ENCODE measurements around the gene IL15. TPM values are rescaled to one million over a fixed set of nuclear protein-coding genes. Genes with fewer than 3 reads are reported as not detected.
"Not testable (repeated sequence)": the region's sequence is repeated elsewhere in the genome, so short reads cannot be mapped to it uniquely, and the experiment has no call there.

The IL15 gene, protein sequence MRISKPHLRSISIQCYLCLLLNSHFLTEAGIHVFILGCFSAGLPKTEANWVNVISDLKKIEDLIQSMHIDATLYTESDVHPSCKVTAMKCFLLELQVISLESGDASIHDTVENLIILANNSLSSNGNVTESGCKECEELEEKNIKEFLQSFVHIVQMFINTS
- 0.22 TPM for polyA plus RNA-seq (2013, experiment 1 of 2)
- 0.20 TPM for polyA plus RNA-seq (2013, experiment 2 of 2)

DNA sequence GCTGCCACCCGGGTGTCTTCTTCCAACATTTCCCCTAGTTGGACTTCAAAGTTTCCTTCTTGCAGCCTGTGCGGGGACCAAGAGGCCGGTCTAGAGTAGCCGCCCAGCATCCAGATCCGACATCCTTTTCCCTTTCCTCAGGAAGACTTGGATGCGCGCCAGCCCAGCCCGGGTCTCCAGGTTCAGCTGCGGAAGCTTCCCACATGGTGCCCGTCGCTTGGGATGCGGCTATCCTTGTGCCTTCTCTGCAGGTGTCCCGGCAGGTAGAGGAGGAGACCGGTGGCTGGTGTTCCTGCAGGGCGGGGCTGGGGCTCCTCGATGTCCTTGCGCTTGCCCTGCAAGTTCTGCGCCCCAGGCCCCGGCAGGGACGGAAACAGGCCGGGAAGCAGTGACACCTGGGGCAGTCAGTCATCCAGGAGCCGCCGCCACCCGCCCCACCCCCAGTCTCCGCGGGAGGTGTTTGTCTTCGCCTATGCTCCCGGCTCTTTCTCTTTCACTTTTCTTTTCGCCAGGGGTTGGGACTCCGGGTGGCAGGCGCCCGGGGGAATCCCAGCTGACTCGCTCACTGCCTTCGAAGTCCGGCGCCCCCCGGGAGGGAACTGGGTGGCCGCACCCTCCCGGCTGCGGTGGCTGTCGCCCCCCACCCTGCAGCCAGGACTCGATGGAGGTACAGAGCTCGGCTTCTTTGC is at the start of gene IL15:
Gene IL15 (plus strand): TSS at position 502 of the 689 bp plus-strand sequence. CDS start 82,882 bp downstream, outside the sequence.
- Histone ChIP-seq H3K36me3 (ENCODE audit: control insufficient read depth, insufficient read depth, low read length) (no peaks in the 10 kb centered on the region), H3K4me1 (ENCODE audit: control insufficient read depth, insufficient read depth, low read length, poor library complexity, severe bottlenecking) (no peaks in the 10 kb centered on the region), H3K4me3 (ENCODE audit: extremely low read depth, insufficient read depth, low read length, poor library complexity, severe bottlenecking) (peak within 1 kb of the TSS; percentile 53)

DNA sequence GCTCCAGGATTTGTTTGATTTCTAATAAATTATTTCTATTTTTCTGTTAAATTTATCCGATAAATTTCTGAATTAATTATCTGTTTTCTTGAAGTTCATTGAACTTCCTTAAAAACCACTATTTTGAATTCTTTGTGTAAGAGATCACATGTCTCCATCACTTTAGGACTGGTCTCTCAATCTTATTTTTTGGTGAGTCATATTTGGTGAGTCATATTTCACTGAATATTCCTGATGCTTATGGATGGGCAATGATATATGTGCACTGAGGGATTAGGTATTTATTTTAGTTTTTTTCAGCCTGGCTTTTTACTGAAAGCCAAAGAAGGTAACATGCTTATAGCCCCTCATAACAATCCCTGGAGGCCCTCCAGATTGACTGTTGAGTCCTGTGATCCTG is 48.5 kb upstream of the IL15 start:
- H3K27ac ChIP-seq (ENCODE audit: low read depth, low read length, severe bottlenecking) = no peak overlapping the region
- no peak overlapping the region for H3K4me3 ChIP-seq (ENCODE audit: extremely low read depth, insufficient read depth, low read length, poor library complexity, severe bottlenecking)
- no CpG with 5 or more reads among the region's 1 CpG for WGBS, 2 experiments (ENCODE audit: insufficient coverage in 2 of 2)
- no peaks in the 10 kb centered on the region for H3K36me3 ChIP-seq (ENCODE audit: control insufficient read depth, insufficient read depth, low read length)
- H3K4me1 ChIP-seq (ENCODE audit: control insufficient read depth, insufficient read depth, low read length, poor library complexity, severe bottlenecking) = no peaks in the 10 kb centered on the region
- no peaks in the 10 kb centered on the region for H3K9me3 ChIP-seq (ENCODE audit: control insufficient read depth, low read length)

More for the DNA sequence above, at the start of gene IL15:
- no peak within 1 kb of the TSS for H3K27ac ChIP-seq (ENCODE audit: low read depth, low read length, severe bottlenecking)
- no peaks in the 10 kb centered on the region for H3K9me3 ChIP-seq (ENCODE audit: control insufficient read depth, low read length)
- WGBS, 2 experiments (ENCODE audit: insufficient coverage in 2 of 2) = 1 to 7% methylated on average over 28 to 33 of the region's 43 CpGs

DNA sequence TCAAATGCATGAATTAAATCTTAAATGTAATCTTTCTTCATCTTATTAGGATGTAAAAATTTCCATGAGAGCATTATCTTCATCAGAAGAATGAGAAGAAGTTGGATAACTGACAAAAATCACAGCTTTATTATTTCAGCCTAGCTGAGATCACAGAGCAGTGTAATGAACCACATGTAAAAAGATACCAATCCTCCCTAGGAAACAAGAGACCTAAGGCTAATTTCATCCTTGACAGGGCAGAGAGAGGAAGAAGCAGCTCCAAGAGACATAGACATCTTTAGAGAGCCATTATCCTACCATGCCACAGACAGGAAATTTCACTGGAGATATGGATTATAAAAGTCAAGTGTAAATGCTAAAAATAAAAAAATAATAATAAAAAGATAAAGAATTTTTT is 40.9 kb upstream of the IL15 start:
- Histone ChIP-seq H3K36me3 (ENCODE audit: control insufficient read depth, insufficient read depth, low read length) (no peaks in the 10 kb centered on the region), H3K9me3 (ENCODE audit: control insufficient read depth, low read length) (no peaks in the 10 kb centered on the region), H3K4me3 (ENCODE audit: extremely low read depth, insufficient read depth, low read length, poor library complexity, severe bottlenecking) (no peak overlapping the region), H3K4me1 (ENCODE audit: control insufficient read depth, insufficient read depth, low read length, poor library complexity, severe bottlenecking) (no peaks in the 10 kb centered on the region), H3K27ac (ENCODE audit: low read depth, low read length, severe bottlenecking) (no peak overlapping the region)

DNA sequence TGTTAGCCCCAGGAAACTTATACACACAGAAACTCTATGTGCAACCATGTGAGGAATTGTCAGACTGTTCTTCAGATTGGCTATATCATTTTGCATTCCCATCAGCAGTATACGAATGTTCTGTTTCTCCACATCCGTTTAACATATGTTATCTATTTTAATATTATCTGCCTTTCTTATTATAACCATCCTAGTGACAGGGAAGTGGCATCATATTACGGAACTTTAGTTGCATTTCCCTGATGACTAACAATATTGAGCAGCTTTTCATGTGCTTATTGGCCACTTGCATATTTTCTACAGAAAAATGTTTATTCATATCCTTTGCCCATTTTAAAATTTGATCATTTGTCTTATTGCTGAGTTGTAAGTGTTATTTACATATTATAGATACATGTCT is 36.5 kb upstream of the IL15 start:
- H3K4me1 ChIP-seq (ENCODE audit: control insufficient read depth, insufficient read depth, low read length, poor library complexity, severe bottlenecking) = no peaks in the 10 kb centered on the region
- no peak overlapping the region for H3K4me3 ChIP-seq (ENCODE audit: extremely low read depth, insufficient read depth, low read length, poor library complexity, severe bottlenecking)
- H3K27ac ChIP-seq (ENCODE audit: low read depth, low read length, severe bottlenecking) = no peak overlapping the region
- no peaks in the 10 kb centered on the region for H3K9me3 ChIP-seq (ENCODE audit: control insufficient read depth, low read length)
- 83% methylated on average over 1 of the region's 3 CpGs; no CpG with 5 or more reads in 1 of the 2 experiments for WGBS, 2 experiments (ENCODE audit: insufficient coverage in 2 of 2)
- no peaks in the 10 kb centered on the region for H3K36me3 ChIP-seq (ENCODE audit: control insufficient read depth, insufficient read depth, low read length)

DNA sequence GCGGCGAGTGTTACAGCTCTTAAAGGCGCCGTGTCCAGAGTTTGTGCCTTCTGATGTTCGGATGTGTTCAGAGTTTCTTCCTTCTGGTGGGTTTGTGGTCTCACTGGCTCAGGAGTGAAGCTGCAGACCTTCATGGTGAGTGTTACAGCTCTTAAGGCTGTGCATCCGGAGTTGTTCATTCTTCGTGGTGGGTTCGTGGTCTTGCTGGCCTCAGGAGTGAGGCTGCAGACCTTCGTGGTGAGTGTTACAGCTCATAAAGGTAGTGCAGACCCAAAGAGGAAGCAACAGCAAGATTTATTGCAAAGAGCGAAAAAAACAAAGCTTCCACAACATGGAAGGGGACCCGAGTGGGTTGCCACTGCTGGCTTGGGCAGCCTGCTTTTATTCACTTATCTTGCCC is 31.7 kb upstream of the IL15 start:
- H3K36me3 ChIP-seq (ENCODE audit: control insufficient read depth, insufficient read depth, low read length); H3K4me1 ChIP-seq (ENCODE audit: control insufficient read depth, insufficient read depth, low read length, poor library complexity, severe bottlenecking); H3K4me3 ChIP-seq (ENCODE audit: extremely low read depth, insufficient read depth, low read length, poor library complexity, severe bottlenecking); H3K9me3 ChIP-seq (ENCODE audit: control insufficient read depth, low read length); H3K27ac ChIP-seq (ENCODE audit: low read depth, low read length, severe bottlenecking): not testable (repeated sequence)
- 92 to 97% methylated on average over 9 to 11 of the region's 11 CpGs for WGBS, 2 experiments (ENCODE audit: insufficient coverage in 2 of 2)

DNA sequence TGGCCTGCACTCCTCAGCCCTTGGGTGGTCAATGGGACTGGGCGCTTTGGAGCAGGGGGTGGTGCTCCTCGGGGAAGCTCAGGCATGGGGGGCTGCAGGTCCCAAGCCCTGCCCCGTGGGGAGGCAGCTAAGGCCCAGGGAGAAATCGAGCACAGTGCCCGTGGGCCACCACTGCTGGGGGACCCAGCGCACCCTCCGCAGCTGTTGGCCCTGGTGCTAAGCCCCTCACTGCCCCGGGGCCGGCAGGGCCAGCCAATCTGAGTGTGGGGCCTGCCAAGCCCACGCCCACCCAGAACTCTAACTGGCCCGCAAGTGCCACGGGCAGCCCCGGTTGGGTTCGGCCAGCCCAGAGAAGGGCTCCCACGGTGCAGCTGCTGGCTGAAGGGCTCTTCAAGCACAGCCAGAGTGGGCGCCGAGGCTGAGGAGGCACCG is 30.9 kb upstream of the IL15 start:
- no peaks in the 10 kb centered on the region for H3K9me3 ChIP-seq (ENCODE audit: control insufficient read depth, low read length)
- H3K4me1 ChIP-seq (ENCODE audit: control insufficient read depth, insufficient read depth, low read length, poor library complexity, severe bottlenecking) = no peaks in the 10 kb centered on the region
- H3K4me3 ChIP-seq (ENCODE audit: extremely low read depth, insufficient read depth, low read length, poor library complexity, severe bottlenecking) = no peak overlapping the region
- WGBS, 2 experiments (ENCODE audit: insufficient coverage in 2 of 2) = 85 to 90% methylated on average over 14 of the region's 18 CpGs
- no peak overlapping the region for H3K27ac ChIP-seq (ENCODE audit: low read depth, low read length, severe bottlenecking)
- no peaks in the 10 kb centered on the region for H3K36me3 ChIP-seq (ENCODE audit: control insufficient read depth, insufficient read depth, low read length)

DNA sequence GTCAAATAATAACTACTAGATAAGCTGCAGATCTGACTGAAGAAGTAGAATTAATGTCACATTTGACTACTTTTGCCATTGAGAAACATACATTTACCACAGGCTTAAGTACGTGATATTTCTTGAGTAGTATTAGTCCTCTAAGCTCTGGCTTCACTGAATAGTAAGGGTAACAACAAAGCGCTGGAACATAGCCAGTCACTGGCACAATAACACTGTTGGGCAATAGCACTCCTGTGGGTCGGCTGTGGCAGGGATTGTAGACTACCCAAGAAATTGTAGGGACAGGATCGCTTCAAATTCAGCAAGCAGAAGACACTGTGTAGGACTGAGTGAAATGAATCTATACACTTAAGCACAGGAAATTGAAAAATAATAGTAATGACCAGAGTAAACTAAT is 27.1 kb upstream of the IL15 start:
- Histone ChIP-seq H3K36me3 (ENCODE audit: control insufficient read depth, insufficient read depth, low read length) (no peaks in the 10 kb centered on the region), H3K27ac (ENCODE audit: low read depth, low read length, severe bottlenecking) (no peak overlapping the region), H3K4me1 (ENCODE audit: control insufficient read depth, insufficient read depth, low read length, poor library complexity, severe bottlenecking) (no peaks in the 10 kb centered on the region), H3K4me3 (ENCODE audit: extremely low read depth, insufficient read depth, low read length, poor library complexity, severe bottlenecking) (no peak overlapping the region), H3K9me3 (ENCODE audit: control insufficient read depth, low read length) (no peaks in the 10 kb centered on the region)
- WGBS, 2 experiments (ENCODE audit: insufficient coverage in 2 of 2) = 67 to 100% methylated on average over 1 to 2 of the region's 4 CpGs

DNA sequence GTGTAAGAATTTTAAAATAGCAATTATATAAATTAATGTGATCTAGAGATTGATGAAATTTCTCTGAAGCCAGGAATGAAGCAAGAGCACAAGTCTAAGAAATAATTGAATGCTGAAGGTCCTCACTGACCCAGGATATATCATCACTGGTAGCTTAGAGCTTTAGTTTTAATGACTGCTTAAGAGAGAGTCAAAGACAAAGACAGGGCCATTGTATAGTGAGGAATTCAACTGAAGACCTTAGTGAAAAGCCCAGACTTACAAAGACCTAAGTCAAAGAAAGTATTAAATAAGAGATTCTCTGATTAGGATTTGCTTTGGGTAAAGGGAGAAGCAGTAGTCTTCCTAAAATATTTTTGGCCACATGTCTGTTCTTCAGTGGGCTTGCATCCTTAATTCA is 26.0 kb upstream of the IL15 start:
- Histone ChIP-seq H3K36me3 (ENCODE audit: control insufficient read depth, insufficient read depth, low read length) (no peaks in the 10 kb centered on the region), H3K4me3 (ENCODE audit: extremely low read depth, insufficient read depth, low read length, poor library complexity, severe bottlenecking) (no peak overlapping the region), H3K27ac (ENCODE audit: low read depth, low read length, severe bottlenecking) (no peak overlapping the region), H3K4me1 (ENCODE audit: control insufficient read depth, insufficient read depth, low read length, poor library complexity, severe bottlenecking) (no peaks in the 10 kb centered on the region), H3K9me3 (ENCODE audit: control insufficient read depth, low read length) (no peaks in the 10 kb centered on the region)

DNA sequence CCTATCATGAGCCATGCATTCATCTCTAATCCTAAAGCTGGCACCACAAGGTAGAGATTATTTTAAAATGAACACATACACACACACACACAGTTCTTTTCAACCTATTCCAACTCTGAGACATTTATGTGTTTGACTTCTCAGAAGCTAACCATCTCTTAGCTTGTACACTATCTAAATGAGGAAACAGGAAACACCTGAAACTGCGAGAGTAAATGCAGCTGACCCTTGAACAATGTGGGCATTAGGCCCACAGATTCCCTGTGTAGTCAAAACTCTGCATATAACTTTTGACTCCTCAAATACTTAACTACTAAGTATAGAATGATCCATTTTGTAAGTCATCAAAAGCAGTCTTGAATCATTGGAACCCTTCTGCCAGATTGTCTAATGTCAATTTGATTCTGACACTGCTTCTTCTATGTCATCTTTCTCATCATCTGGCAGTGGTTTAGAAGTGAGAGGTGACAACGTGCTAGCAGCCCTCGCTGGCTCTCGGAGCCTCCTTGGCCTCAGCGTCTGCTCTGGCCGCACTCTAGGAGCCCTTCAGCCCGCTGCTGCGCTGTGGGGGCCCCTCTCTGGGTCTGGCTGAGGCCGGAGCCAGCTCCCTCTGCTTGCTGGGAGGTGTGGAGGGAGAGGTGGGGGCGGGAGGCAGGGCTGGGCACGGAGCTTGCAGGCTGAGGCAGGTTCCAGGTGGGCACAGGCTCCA is 21.4 kb upstream of the IL15 start:
- Histone ChIP-seq H3K36me3 (ENCODE audit: control insufficient read depth, insufficient read depth, low read length) (no peaks in the 10 kb centered on the region), H3K9me3 (ENCODE audit: control insufficient read depth, low read length) (no peaks in the 10 kb centered on the region), H3K4me1 (ENCODE audit: control insufficient read depth, insufficient read depth, low read length, poor library complexity, severe bottlenecking) (no peaks in the 10 kb centered on the region), H3K27ac (ENCODE audit: low read depth, low read length, severe bottlenecking) (no peak overlapping the region), H3K4me3 (ENCODE audit: extremely low read depth, insufficient read depth, low read length, poor library complexity, severe bottlenecking) (no peak overlapping the region)
- WGBS, 2 experiments (ENCODE audit: insufficient coverage in 2 of 2) = 93 to 97% methylated on average over 6 to 9 of the region's 11 CpGs

DNA sequence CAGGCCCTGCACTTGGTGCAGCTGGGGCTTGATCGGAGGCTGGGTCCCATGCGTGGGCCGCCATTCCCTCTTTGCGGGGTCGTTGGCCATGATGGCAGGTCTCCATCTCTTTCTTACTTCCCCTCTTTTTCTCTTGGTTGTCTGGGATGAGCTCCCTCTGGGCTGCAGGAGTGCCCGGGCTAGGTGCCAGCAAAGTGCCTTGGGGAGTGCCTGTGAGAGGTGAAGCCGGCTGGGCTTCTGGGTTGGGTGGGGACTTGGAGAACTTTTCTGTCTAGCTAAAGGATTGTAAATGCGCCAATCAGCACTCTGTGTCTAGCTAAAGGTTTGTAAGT is 20.8 kb upstream of the IL15 start:
- not testable (repeated sequence) for H3K4me1 ChIP-seq (ENCODE audit: control insufficient read depth, insufficient read depth, low read length, poor library complexity, severe bottlenecking); H3K27ac ChIP-seq (ENCODE audit: low read depth, low read length, severe bottlenecking); H3K4me3 ChIP-seq (ENCODE audit: extremely low read depth, insufficient read depth, low read length, poor library complexity, severe bottlenecking); H3K36me3 ChIP-seq (ENCODE audit: control insufficient read depth, insufficient read depth, low read length); H3K9me3 ChIP-seq (ENCODE audit: control insufficient read depth, low read length)
- WGBS, 2 experiments (ENCODE audit: insufficient coverage in 2 of 2) = 98 to 99% methylated on average over 7 to 8 of the region's 8 CpGs

DNA sequence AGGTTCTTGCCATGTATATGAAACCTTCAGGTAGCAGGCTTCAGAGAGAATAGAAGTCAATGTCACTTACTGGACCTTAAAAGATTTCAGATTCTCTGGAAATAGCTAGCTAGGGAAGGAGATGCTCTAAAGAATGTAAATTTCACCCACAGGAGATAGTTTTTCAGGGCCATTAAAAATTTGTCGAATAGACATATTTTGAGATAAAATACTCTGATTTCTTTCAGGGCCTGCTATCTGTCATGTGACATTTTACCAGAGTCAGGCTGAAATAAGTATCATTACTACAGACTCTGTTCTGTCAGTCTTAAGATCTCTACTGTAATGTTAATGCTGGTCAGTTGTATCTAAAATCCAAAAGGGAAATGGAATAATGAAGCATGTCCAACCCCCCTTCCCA is 15.7 kb upstream of the IL15 start:
- no peak overlapping the region for H3K27ac ChIP-seq (ENCODE audit: low read depth, low read length, severe bottlenecking)
- H3K9me3 ChIP-seq (ENCODE audit: control insufficient read depth, low read length) = no peaks in the 10 kb centered on the region
- no peaks in the 10 kb centered on the region for H3K36me3 ChIP-seq (ENCODE audit: control insufficient read depth, insufficient read depth, low read length)
- 83% methylated on average over 1 of the region's 1 CpG; no CpG with 5 or more reads in 1 of the 2 experiments for WGBS, 2 experiments (ENCODE audit: insufficient coverage in 2 of 2)
- H3K4me1 ChIP-seq (ENCODE audit: control insufficient read depth, insufficient read depth, low read length, poor library complexity, severe bottlenecking) = no peaks in the 10 kb centered on the region
- no peak overlapping the region for H3K4me3 ChIP-seq (ENCODE audit: extremely low read depth, insufficient read depth, low read length, poor library complexity, severe bottlenecking)

Data from mesodermal cell (in vitro differentiated cells).